ENCODE results near the gene APEH.
"Not testable (repeated sequence)": the region's sequence is repeated elsewhere in the genome, so short reads cannot be mapped to it uniquely, and the experiment has no call there.

- TF ChIP-seq, protein P1, sequence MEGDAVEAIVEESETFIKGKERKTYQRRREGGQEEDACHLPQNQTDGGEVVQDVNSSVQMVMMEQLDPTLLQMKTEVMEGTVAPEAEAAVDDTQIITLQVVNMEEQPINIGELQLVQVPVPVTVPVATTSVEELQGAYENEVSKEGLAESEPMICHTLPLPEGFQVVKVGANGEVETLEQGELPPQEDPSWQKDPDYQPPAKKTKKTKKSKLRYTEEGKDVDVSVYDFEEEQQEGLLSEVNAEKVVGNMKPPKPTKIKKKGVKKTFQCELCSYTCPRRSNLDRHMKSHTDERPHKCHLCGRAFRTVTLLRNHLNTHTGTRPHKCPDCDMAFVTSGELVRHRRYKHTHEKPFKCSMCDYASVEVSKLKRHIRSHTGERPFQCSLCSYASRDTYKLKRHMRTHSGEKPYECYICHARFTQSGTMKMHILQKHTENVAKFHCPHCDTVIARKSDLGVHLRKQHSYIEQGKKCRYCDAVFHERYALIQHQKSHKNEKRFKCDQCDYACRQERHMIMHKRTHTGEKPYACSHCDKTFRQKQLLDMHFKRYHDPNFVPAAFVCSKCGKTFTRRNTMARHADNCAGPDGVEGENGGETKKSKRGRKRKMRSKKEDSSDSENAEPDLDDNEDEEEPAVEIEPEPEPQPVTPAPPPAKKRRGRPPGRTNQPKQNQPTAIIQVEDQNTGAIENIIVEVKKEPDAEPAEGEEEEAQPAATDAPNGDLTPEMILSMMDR (conservative IDR thresholded peaks at IDR 0.05; ENCODE audit: low read depth, low read length) = not testable (repeated sequence)
- TF ChIP-seq POLR2A (IDR thresholded peaks at IDR 0.05; ENCODE audit: low read depth, low read length); RCOR1 (IDR thresholded peaks at IDR 0.05; ENCODE audit: insufficient replicate concordance, low read length); MXI1 (IDR thresholded peaks at IDR 0.05; ENCODE audit: borderline replicate concordance, low read depth, low read length); BHLHE40 (IDR thresholded peaks at IDR 0.05; ENCODE audit: low read depth, low read length); MAFK (IDR thresholded peaks at IDR 0.05; ENCODE audit: low read depth, low read length); FOS (IDR thresholded peaks at IDR 0.05; ENCODE audit: low read depth, low read length); CEBPB (IDR thresholded peaks at IDR 0.05; ENCODE audit: low read depth, low read length); RAD21 (IDR thresholded peaks at IDR 0.05; ENCODE audit: low read length); NFE2L2 (IDR thresholded peaks at IDR 0.05; ENCODE audit: low read depth, low read length); USF2 (IDR thresholded peaks at IDR 0.05; ENCODE audit: low read depth, low read length); SMC3 (IDR thresholded peaks at IDR 0.05; ENCODE audit: low read depth, low read length); MAZ (IDR thresholded peaks at IDR 0.05; ENCODE audit: borderline replicate concordance, low read depth, low read length): not testable (repeated sequence)
- TF ChIP-seq, protein P2, sequence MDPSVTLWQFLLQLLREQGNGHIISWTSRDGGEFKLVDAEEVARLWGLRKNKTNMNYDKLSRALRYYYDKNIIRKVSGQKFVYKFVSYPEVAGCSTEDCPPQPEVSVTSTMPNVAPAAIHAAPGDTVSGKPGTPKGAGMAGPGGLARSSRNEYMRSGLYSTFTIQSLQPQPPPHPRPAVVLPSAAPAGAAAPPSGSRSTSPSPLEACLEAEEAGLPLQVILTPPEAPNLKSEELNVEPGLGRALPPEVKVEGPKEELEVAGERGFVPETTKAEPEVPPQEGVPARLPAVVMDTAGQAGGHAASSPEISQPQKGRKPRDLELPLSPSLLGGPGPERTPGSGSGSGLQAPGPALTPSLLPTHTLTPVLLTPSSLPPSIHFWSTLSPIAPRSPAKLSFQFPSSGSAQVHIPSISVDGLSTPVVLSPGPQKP (IDR thresholded peaks at IDR 0.05; ENCODE audit: borderline replicate concordance, low read depth, low read length) = not testable (repeated sequence)
Measured at GRCh38 chr3:49694409-49695070, 20.4 kb downstream of the APEH start.
